KOPT-K1 (cell line): ENCODE measurements around the gene SNAPC4.
A peak's percentile ranks its signal among the peaks of the same experiment; 100 is the strongest.
"Not testable (repeated sequence)": the region's sequence is repeated elsewhere in the genome, so short reads cannot be mapped to it uniquely, and the experiment has no call there.

Experiments used
- H3K27ac ChIP-seq: fragments of 200-600 bp; sonication (generic); 2 replicates; pipeline ENCODE4 v1.5.1; 2016; ENCODE audit warnings: antibody characterized with exemption, mild to moderate bottlenecking, low read depth, low read length; ENCODE audit not compliant: poor library complexity, severe bottlenecking
- H3K36me3 ChIP-seq: fragments of 200-600 bp; sonication (generic); 2 replicates; pipeline ENCODE4 v1.5.1; 2017; ENCODE audit warnings: antibody characterized with exemption, mild to moderate bottlenecking, low read length, moderate library complexity; ENCODE audit not compliant: insufficient read depth
- H3K9me3 ChIP-seq: fragments of 200-600 bp; sonication (generic); 2 replicates; pipeline ENCODE4 v1.5.1; 2017; ENCODE audit warnings: antibody characterized with exemption, low read length, mild to moderate bottlenecking; ENCODE audit not compliant: insufficient read depth, poor library complexity, severe bottlenecking

SNAPC4 gene

DNA sequence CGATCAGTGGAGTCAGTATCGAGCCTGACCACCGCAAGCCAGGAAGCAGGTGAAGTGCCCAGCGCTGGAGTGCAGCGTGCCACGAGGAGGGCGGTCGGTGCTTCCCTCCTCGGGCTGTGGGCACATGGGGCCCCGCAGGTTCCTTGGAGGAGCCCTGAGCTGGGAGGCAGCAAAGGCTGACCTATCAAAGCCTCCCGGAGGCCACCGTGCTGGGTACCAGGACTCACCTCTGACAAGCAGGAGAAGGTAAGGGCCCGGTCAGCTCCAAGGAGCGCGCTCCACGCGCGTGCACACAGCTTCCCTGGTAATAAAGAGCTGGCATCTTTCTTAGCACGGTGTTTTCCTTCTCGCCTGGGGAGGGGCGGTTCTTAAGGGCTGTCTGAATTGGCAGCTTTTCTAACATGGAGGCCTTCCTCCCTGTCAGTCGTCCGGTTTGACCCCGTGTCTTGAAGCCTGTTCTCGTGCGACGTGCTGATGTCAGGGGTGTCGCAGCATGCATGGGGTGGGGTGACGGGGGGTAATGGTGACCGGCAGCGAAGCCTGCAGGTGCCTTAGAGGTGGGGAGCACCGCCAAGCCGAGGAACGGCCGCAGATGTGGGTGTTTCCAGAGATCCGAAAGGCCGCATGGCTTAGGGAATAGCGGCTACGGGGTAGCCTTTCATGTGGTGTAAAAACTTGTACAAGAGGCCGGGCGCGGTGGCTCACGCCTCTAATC is 23.6 kb upstream of the SNAPC4 start:
- Histone ChIP-seq H3K36me3 (peaks cover 68% of the 10 kb centered on the region), H3K27ac (no peak overlapping the region), H3K9me3 (no peaks in the 10 kb centered on the region)

GRCh38 chr9:136422876-136423275 is 22.9 kb upstream of the SNAPC4 start:
- peaks cover 75% of the 10 kb centered on the region for H3K36me3 ChIP-seq
- no peak overlapping the region for H3K27ac ChIP-seq
- H3K9me3 ChIP-seq: no peaks in the 10 kb centered on the region

GRCh38 chr9:136421791-136422190 is 21.8 kb upstream of the SNAPC4 start:
- Histone ChIP-seq H3K9me3 (no peaks in the 10 kb centered on the region), H3K36me3 (peaks cover 85% of the 10 kb centered on the region), H3K27ac (no peak overlapping the region)

- H3K36me3 ChIP-seq: peaks cover 95% of the 10 kb centered on the region
Observed at GRCh38 chr9:136419092-136419420, 19.1 kb upstream of the SNAPC4 start.

DNA sequence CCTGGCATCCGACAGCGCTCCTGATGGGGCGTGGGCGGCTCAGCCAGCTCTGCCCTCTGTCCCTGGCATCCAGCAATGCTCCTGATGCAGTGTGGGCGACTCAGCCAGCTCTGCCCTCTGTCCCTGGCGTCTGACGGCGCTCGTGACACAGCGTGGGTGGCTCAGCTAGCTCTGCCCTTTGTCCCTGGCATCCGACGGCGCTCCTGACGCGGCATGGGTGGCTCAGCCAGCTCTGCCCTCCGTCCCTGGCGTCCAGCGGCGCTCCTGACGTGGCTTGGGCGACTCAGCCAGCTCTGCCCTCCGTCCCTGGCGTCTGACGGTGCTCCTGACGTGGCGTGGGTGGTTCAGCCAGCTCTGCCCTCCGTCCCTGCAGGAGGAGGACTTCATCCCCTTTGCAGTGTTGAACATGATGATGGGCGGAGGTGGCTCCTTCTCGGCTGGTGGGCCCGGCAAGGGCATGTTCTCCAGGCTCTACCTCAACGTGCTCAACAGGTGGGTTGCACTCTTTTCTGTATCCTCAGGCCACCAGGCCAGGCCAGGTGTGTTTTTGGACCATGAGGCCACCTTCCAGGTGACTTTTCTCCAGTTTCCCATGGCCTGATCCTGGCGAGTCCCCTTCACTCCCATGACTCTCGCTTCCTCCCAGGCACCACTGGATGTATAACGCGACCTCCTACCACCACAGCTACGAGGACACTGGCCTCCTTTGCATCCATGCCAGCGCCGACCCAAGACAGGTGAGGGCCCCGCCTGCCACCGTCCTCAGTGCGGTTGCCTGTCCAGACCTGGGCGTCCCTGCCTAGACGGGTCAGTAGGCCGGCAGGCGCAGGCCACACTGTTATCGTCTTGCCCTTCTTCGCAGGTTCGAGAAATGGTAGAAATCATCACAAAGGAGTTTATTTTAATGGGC is 18.5 kb upstream of the SNAPC4 start:
- no peak overlapping the region for H3K27ac ChIP-seq
- no peaks in the 10 kb centered on the region for H3K9me3 ChIP-seq
- peaks cover 95% of the 10 kb centered on the region for H3K36me3 ChIP-seq

More at GRCh38 chr9:136419092-136419420, 19.1 kb upstream of the SNAPC4 start:
- no peak overlapping the region for H3K27ac ChIP-seq
- H3K9me3 ChIP-seq: no peaks in the 10 kb centered on the region

DNA sequence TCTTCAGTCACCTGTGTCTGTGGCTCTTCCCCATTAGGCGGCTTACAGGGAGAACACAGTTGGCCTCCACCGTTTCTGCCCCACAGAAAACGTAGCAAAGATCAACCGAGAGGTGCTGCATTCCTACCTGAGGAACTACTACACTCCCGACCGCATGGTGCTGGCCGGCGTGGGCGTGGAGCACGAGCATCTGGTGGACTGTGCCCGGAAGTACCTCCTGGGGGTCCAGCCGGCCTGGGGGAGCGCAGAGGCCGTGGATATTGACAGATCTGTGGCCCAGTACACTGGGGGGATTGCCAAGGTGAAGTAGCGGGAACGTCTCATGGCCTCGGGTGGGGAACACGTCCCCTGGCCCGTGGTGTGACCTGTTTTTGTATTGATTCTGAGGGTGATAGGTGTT is 16.9 kb upstream of the SNAPC4 start:
- Histone ChIP-seq H3K9me3 (no peaks in the 10 kb centered on the region), H3K27ac (no peak overlapping the region), H3K36me3 (peaks cover 93% of the 10 kb centered on the region)

- Histone ChIP-seq H3K9me3 (no peaks in the 10 kb centered on the region), H3K36me3 (peaks cover 91% of the 10 kb centered on the region), H3K27ac (no peak overlapping the region)
Observed at GRCh38 chr9:136416427-136416826, 16.5 kb upstream of the SNAPC4 start.

- H3K9me3 ChIP-seq: no peaks in the 10 kb centered on the region
- H3K36me3 ChIP-seq: peaks cover 61% of the 10 kb centered on the region
- no peak overlapping the region for H3K27ac ChIP-seq
Observed at GRCh38 chr9:136412962-136413361, 13.0 kb upstream of the SNAPC4 start.

GRCh38 chr9:136411378-136411777 is 11.4 kb upstream of the SNAPC4 start:
- peaks cover 60% of the 10 kb centered on the region for H3K36me3 ChIP-seq
- peak overlapping the region; percentile 76 for H3K27ac ChIP-seq
- H3K9me3 ChIP-seq: no peaks in the 10 kb centered on the region

DNA sequence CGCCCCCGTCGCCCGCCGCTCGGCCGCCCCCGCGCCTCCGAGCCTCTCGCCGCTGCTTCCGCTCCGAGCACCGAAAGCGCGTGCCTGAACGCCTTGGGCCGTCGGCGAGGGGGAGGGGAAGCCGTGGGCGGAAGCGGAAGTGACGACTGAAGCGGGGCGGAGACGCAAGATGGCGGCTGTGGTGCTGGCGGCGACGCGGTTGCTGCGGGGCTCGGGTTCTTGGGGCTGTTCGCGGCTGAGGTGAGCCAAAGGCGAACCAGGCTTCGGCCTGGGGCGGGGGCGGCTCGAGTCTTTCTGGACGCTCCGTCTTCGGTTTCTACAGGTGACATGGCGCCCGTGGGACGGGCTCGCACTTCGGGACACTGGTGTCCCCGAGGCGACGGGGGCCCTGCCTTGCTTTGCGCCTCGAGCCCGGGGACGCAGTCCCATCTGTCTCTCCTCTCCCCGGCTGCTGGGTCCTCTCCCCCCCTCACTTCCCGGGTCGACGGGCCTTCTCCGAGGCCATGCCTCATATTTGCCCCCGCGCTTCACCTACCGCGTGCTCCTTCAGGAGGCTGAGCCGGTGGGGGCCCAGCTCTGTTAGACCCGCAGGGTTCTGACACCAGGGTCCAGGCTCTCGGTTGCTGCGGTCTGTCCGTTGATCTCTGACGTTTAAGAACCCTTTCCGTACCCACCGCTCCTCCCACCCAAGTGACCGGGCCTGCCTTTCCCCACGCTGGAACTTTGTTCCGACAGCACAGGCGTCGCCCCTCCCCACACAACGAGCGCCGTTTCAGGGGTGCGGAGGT is 10.7 kb upstream of the SNAPC4 start, which contains the start of the genes ENTR1 and PMPCA:
Gene ENTR1, minus strand, starts transcription at position 115 of the 788 bp plus-strand sequence. CDS start 217 bp downstream, outside the sequence.
Gene PMPCA, plus strand, starts transcription at position 159 of the 788 bp plus-strand sequence. Its CDS starts 11 bp downstream, at position 170.
- H3K36me3 ChIP-seq: peaks cover 59% of the 10 kb centered on the region
- H3K27ac ChIP-seq: peak within 1 kb of the TSS; percentile 76
- no peaks in the 10 kb centered on the region for H3K9me3 ChIP-seq

DNA sequence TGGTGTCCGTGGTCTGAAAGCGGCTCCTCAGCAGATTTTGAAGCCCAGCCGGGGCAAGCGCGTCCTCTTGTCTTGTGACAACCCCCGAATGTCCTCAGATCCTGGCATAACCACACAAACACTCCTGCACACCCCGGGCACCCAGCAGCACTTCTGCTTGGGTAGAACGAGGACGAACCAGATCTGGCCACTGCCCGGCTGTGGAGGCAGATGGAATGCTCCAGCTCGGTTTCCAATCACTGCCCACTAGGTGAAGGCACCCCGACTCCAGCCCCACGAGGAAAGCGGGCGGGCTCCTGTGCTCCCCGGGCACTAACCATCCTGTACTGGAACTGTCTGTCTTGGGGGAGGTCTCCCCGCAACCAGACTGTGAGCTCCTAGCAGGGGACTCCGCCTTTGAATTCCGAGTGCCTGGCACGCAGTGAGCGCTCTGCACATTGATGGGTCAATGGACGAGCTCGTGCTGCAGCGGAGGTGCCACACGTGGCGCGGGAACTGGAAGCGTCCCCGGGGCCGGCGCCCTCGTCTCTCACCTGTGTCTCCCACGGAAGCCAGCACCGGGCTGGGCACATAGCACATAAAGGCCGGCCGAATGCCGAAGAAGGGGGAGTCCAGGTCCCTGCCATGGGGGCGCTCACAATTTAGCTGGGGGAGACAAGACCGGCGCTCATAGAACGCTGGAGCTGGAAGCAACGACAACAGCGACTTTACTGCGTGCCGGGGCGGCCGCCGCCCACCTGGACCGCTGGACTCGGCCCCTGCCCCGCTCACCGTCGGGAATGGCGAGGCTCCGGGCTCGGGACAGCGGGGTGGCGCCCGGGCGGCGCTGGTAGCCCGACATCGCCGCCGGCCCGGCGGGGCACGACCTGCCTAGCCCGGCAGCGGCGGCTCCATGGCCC is 9.8 kb upstream of the SNAPC4 start:
- H3K36me3 ChIP-seq: peaks cover 60% of the 10 kb centered on the region
- peak overlapping the region; percentile 76 for H3K27ac ChIP-seq
- H3K9me3 ChIP-seq: no peaks in the 10 kb centered on the region

- Histone ChIP-seq H3K36me3 (peaks cover 51% of the 10 kb centered on the region), H3K27ac (no peak overlapping the region), H3K9me3 (no peaks in the 10 kb centered on the region)
Observed at GRCh38 chr9:136407911-136408310, 7.9 kb upstream of the SNAPC4 start.

DNA sequence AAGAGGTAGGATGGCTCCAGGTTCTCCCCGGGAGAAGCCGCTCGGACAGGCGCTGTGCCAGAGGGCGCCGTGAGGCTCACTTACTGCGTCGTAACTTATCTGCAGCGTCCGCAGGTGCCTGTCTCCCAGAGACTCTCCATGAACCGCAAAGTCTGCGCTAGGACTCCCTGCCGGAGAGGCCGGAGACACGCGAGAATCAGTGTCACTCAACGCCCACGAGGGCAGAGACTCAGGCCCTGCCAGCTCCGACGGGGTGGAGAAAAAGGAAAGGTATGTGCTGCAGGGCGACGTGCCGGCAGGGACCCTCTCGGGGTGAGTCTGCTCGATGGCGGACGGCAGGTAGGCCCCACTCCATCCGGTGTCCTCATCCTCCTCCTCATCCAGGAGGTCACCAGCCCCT is 7.1 kb upstream of the SNAPC4 start:
- H3K9me3 ChIP-seq, H3K27ac ChIP-seq: not testable (repeated sequence)
- H3K36me3 ChIP-seq: peaks cover 52% of the 10 kb centered on the region

- not testable (repeated sequence) for H3K27ac ChIP-seq, H3K9me3 ChIP-seq
- peaks cover 58% of the 10 kb centered on the region for H3K36me3 ChIP-seq
Observed at GRCh38 chr9:136405904-136406303, 5.9 kb upstream of the SNAPC4 start.
